Testis (tissue), 3 donors: ENCODE measurements around the gene FXYD3. TPM values are rescaled to one million over a fixed set of nuclear protein-coding genes. Genes with fewer than 3 reads are reported as not detected.
A peak's percentile ranks its signal among the peaks of the same experiment; 100 is the strongest.
"Not testable (repeated sequence)": the region's sequence is repeated elsewhere in the genome, so short reads cannot be mapped to it uniquely, and the experiment has no call there.

ENCODE experiments used
- DNase-seq: peaks from one replicate; pipeline ENCODE4 v3.0.0-alpha.2; 2019
- H3K27ac ChIP-seq, 2 donors: fragments of 200-600 bp; sonication (generic); one replicate each; pipeline ENCODE4 v1.5.1; 2019
- H3K27me3 ChIP-seq: fragments of 200-600 bp; sonication (generic); one replicate; pipeline ENCODE4 v1.5.1; 2019
- H3K36me3 ChIP-seq: fragments of 200-600 bp; sonication (generic); one replicate; pipeline ENCODE4 v1.5.1; 2017; ENCODE audit warnings: low read depth; ENCODE audit errors: missing control alignments
- H3K4me1 ChIP-seq: fragments of 200-600 bp; sonication (generic); one replicate; pipeline ENCODE4 v1.5.1; 2019
- H3K4me3 ChIP-seq, 2 donors: fragments of 200-600 bp; sonication (generic); one replicate each; pipeline ENCODE4 v1.5.1; 2017 to 2019
- H3K9me3 ChIP-seq: fragments of 200-600 bp; sonication (generic); one replicate; pipeline ENCODE4 v1.5.1; 2017
- CTCF ChIP-seq, 3 experiments: fragments of 450-650 bp in 2 of 3; fragments of 200-600 bp in 1 of 3; sonication (generic) in 1 of 3; IDR thresholded peaks; one replicate each; pipeline ENCODE4 v1.5.1; 2016 to 2019; ENCODE audit warnings: antibody characterized with exemption in 3 of 3, mild to moderate bottlenecking in 2 of 3, moderate library complexity in 1 of 3
- POLR2A ChIP-seq: fragments of 450-650 bp; IDR thresholded peaks from one replicate; pipeline ENCODE4 v1.6.1; 2017; ENCODE audit warnings: antibody characterized with exemption, mild to moderate bottlenecking, moderate library complexity
- WGBS, 2 donors: methylation state at CpG; one replicate each; pipeline ENCODE4 v1.1.5; 2018; 5-methylcytosine and 5-hydroxymethylcytosine counted together
- intact Hi-C: fragments of 100-400 bp; cut with DNase I; formaldehyde crosslinking; loops from one replicate; pipeline ENCODE4 v1.15.1; 2023; ENCODE audit warnings: low total_unique reads
- polyA plus RNA-seq: library from polyadenylated mRNA; stranded (reverse); fragments of 350-450 nt; fragmentation: Illumina TruSeq; extraction: RNeasy Lipid Tissue Mini Kit (QIAGEN cat#74804); gene quantifications from one replicate; pipeline ENCODE4 v1.2.3, GENCODE V29; 2014; ENCODE audit warnings: low read depth, low replicate concordance; ENCODE audit not compliant: insufficient read depth
- total RNA-seq, 2 donors: library from RNA; depleted of rRNA; stranded (reverse); fragments of >200 nt; gene quantifications; one replicate each; pipeline ENCODE4 v1.2.3, GENCODE V29; 2016

The FXYD3 gene
- total and polyA plus RNA-seq, 3 donors from 2014 or later = 2.6 TPM; not detected in 2

GRCh38 chr19:35125749-35126623, 10.4 kb downstream of the FXYD3 start:
- H3K36me3 ChIP-seq = no peaks in the 10 kb centered on the region
- intact Hi-C loops = no loop called here
- peak overlapping the region in 1 of 2 donors; percentile 16 for H3K4me3 ChIP-seq
- H3K27me3 ChIP-seq = no peaks in the 10 kb centered on the region
- TF ChIP-seq CTCF (IDR thresholded peaks at IDR 0.05) (no peak), POLR2A (no peak)
- H3K9me3 ChIP-seq = no peaks in the 10 kb centered on the region
- H3K27ac ChIP-seq = peak overlapping the region; percentile 18 to 95
- 63 to 64% methylated on average over 4 to 32 of the region's 35 CpGs for WGBS, 2 donors
- peaks cover 31% of the 10 kb centered on the region for H3K4me1 ChIP-seq
- no peak for DNase-seq

DNA sequence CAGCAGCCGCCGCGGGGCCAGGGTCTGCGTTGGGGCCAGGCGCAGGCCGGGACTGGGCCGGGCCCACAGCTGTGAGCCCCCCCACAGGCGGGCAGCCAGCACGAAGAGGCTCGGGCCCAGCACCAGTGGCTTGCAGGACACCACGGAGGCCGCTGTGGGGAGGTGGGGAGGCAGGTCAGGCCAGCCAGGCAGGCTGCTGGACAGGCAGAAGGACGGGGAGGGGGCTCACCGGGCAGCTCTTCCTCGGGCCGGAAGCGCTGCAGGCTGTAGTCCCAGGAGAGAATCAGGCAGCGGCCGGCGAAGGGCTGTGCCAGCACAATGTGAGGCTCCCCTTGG, 11.0 kb downstream of the FXYD3 start:
- Histone ChIP-seq H3K27ac (peak overlapping the region; percentile 18 to 95), H3K27me3 (no peaks in the 10 kb centered on the region), H3K4me1 (peaks cover 31% of the 10 kb centered on the region), H3K9me3 (no peaks in the 10 kb centered on the region), H3K4me3 (peak overlapping the region in 1 of 2 donors; percentile 16), H3K36me3 (no peaks in the 10 kb centered on the region)
- TF ChIP-seq CTCF (IDR thresholded peaks at IDR 0.05) = no peak
- TF ChIP-seq POLR2A = no peak
- DNase-seq = peak; percentile 43
- intact Hi-C loops = no loop called here
- 30% methylated on average over 11 of the region's 20 CpGs; no CpG with 5 or more reads in 1 of the 2 donors for WGBS, 2 donors

DNA sequence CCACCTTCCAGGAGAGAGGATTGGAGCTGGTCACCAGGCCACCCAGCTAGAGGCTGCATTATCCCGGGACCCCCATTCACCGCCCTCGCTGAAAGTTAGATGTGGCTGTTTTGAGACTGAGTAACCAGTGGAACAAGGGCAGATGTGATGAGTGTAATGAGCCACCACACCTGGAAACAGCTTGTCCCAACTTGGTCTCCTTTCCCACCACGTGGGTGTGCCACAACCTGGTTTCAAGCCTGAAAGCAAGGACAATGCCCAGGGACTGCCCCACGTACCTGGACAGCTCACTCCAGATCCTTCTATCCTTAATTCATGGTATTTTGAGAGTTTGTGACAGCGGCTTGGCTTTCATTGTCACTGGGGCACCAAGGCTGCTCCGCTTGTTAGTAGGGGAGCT, 12.2 kb downstream of the FXYD3 start:
- TF ChIP-seq POLR2A = no peak
- TF ChIP-seq CTCF (IDR thresholded peaks at IDR 0.05) = no peak
- intact Hi-C loops = no loop called here
- H3K27me3 ChIP-seq = no peaks in the 10 kb centered on the region
- no peaks in the 10 kb centered on the region for H3K36me3 ChIP-seq
- no peak overlapping the region for H3K4me3 ChIP-seq
- H3K4me1 ChIP-seq = peaks cover 31% of the 10 kb centered on the region
- no peak for DNase-seq
- H3K27ac ChIP-seq = no peak overlapping the region
- WGBS, 2 donors = 91 to 93% methylated on average over 7 of the region's 7 CpGs
- no peaks in the 10 kb centered on the region for H3K9me3 ChIP-seq

DNA sequence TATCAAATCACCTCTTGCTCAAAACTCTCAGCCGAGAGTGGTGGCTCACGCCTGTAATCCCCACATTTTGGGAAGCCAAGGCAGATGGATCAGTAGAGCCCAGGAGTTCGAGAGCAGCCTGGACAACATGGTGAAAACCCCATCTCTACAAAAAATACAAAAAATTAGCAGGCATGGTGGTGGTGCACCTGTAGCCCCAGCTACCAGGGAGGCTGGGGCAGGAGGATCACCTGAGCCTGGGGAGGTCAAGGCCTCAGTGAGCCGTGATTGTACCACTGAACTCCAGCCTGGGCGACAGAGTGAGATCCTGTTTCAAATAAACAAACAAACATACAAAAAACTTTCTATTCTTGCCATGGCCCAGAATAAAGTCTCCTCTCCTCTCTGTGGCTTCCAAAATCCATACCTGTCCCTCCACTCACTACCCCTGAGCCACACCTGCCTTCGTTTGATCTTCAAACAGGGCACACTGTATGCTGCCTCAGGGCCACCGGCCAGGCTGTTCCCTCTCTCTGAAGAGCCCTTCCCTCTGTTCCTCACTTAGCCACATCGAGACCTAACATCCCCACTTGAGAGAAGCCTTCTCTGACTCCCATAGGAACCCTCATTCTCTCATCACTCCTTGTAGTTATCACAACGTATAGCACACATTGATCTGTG, 12.9 kb downstream of the FXYD3 start:
- TF ChIP-seq POLR2A (no peak), CTCF (IDR thresholded peaks at IDR 0.05) (no peak)

DNA sequence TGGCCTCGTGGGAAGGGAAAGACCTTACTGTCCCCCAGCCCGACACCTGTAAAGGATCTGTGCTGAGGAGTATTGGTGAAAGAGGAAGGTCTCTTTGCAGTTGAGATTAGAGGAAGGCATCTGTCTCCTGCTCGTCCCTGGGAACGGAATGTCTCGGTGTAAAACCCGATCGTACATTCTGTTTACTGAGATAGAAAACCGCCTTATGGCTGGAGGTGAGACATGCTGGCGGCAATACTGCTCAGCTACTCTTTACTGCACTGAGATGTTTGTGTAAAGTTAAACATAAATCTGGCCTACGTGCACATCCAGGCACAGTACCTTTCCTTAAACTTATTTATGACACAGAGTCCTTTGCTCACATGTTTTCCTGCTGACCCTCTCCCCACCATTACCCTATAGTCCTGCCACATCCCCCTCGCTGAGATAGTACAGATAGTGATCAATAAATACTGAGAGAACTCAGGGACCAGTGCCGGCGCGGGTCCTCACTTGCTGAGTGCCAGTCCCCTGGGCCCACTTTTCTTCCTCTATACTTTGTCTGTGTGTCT, 14.2 kb downstream of the FXYD3 start:
- intact Hi-C loops = not testable (repeated sequence)
- peaks cover 24% of the 10 kb centered on the region for H3K4me1 ChIP-seq

More for the DNA sequence above, 12.9 kb downstream of the FXYD3 start:
- Histone ChIP-seq H3K27ac (no peak overlapping the region), H3K4me1 (peaks cover 31% of the 10 kb centered on the region), H3K9me3 (no peaks in the 10 kb centered on the region), H3K27me3 (no peaks in the 10 kb centered on the region), H3K4me3 (no peak overlapping the region), H3K36me3 (no peaks in the 10 kb centered on the region)
- WGBS, 2 donors = 92 to 93% methylated on average over 9 of the region's 9 CpGs
- DNase-seq = no peak
- intact Hi-C loops = no loop called here

More for the DNA sequence above, 14.2 kb downstream of the FXYD3 start:
- 55 to 72% methylated on average over 9 to 14 of the region's 14 CpGs for WGBS, 2 donors
- not testable (repeated sequence) for H3K27me3 ChIP-seq, H3K4me3 ChIP-seq, H3K36me3 ChIP-seq, H3K27ac ChIP-seq, H3K9me3 ChIP-seq, DNase-seq
